ENCODE data around the gene RAP1GAP.

RAP1GAP gene

GRCh38 chr1:21577324-21577723, 91.8 kb downstream of the RAP1GAP start:
- Histone ChIP-seq H2AFZ (ENCODE audit: low read length) (no peak overlapping the region), H3K9ac (ENCODE audit: low read length) (no peak overlapping the region), H3K9me3 (replicated peaks; ENCODE audit: insufficient read depth, low read length) (no peaks in the 10 kb centered on the region), H3K9me2 (replicated peaks; ENCODE audit: insufficient read depth, low read length) (no peaks in the 10 kb centered on the region), H4K20me1 (ENCODE audit: insufficient read depth, low read length) (no peaks in the 10 kb centered on the region), H3F3A (ENCODE audit: insufficient read depth, low read length) (no peaks in the 10 kb centered on the region), H3K36me3 (replicated peaks; ENCODE audit: insufficient read depth, low read length) (no peaks in the 10 kb centered on the region), H3K4me1 (ENCODE audit: low read length) (no peaks in the 10 kb centered on the region), H3K27ac (ENCODE audit: low read length) (no peak overlapping the region), H3K4me3 (ENCODE audit: low read length) (no peak overlapping the region), H3K27me3 (replicated peaks; ENCODE audit: insufficient read depth, low read length) (peaks cover 81% of the 10 kb centered on the region), H3K79me2 (ENCODE audit: low read length) (no peaks in the 10 kb centered on the region), H3K4me2 (ENCODE audit: low read depth, low read length) (no peak overlapping the region)
- TF ChIP-seq EZH2 (optimal IDR thresholded peaks at IDR 0.05; ENCODE audit: low read depth, low read length), result no peak
- TF ChIP-seq CTCF (IDR thresholded peaks at IDR 0.05; ENCODE audit: low read length), result no peak
- TF ChIP-seq EZH2phosphoT487 (IDR thresholded peaks at IDR 0.05; ENCODE audit: low read length), result no peak
- no peak for DNase-seq

- Histone ChIP-seq H3K36me3 (replicated peaks; ENCODE audit: insufficient read depth, low read length) (no peaks in the 10 kb centered on the region), H3K9me2 (replicated peaks; ENCODE audit: insufficient read depth, low read length) (no peaks in the 10 kb centered on the region), H3K27ac (ENCODE audit: low read length) (no peak overlapping the region), H3K4me2 (ENCODE audit: low read depth, low read length) (no peak overlapping the region), H3K4me3 (ENCODE audit: low read length) (no peak overlapping the region), H3F3A (ENCODE audit: insufficient read depth, low read length) (no peaks in the 10 kb centered on the region), H2AFZ (ENCODE audit: low read length) (no peak overlapping the region), H4K20me1 (ENCODE audit: insufficient read depth, low read length) (no peaks in the 10 kb centered on the region), H3K9me3 (replicated peaks; ENCODE audit: insufficient read depth, low read length) (no peaks in the 10 kb centered on the region), H3K9ac (ENCODE audit: low read length) (no peak overlapping the region), H3K27me3 (replicated peaks; ENCODE audit: insufficient read depth, low read length) (peaks cover 86% of the 10 kb centered on the region), H3K79me2 (ENCODE audit: low read length) (no peaks in the 10 kb centered on the region), H3K4me1 (ENCODE audit: low read length) (no peaks in the 10 kb centered on the region)
- DNase-seq, result no peak
- TF ChIP-seq EZH2 (optimal IDR thresholded peaks at IDR 0.05; ENCODE audit: low read depth, low read length) (no peak), CTCF (IDR thresholded peaks at IDR 0.05; ENCODE audit: low read length) (no peak), EZH2phosphoT487 (IDR thresholded peaks at IDR 0.05; ENCODE audit: low read length) (no peak)
Observed at GRCh38 chr1:21576798-21577187, 92.4 kb downstream of the RAP1GAP start.

- Histone ChIP-seq H2AFZ (ENCODE audit: low read length) (no peak overlapping the region), H3K36me3 (replicated peaks; ENCODE audit: insufficient read depth, low read length) (no peaks in the 10 kb centered on the region), H3K9me2 (replicated peaks; ENCODE audit: insufficient read depth, low read length) (no peaks in the 10 kb centered on the region), H3K9me3 (replicated peaks; ENCODE audit: insufficient read depth, low read length) (no peaks in the 10 kb centered on the region), H3K4me1 (ENCODE audit: low read length) (no peaks in the 10 kb centered on the region), H4K20me1 (ENCODE audit: insufficient read depth, low read length) (no peaks in the 10 kb centered on the region), H3F3A (ENCODE audit: insufficient read depth, low read length) (no peaks in the 10 kb centered on the region), H3K4me2 (ENCODE audit: low read depth, low read length) (no peak overlapping the region), H3K79me2 (ENCODE audit: low read length) (no peaks in the 10 kb centered on the region), H3K4me3 (ENCODE audit: low read length) (no peak overlapping the region), H3K9ac (ENCODE audit: low read length) (no peak overlapping the region), H3K27ac (ENCODE audit: low read length) (no peak overlapping the region), H3K27me3 (replicated peaks; ENCODE audit: insufficient read depth, low read length) (peaks cover 82% of the 10 kb centered on the region)
- TF ChIP-seq EZH2phosphoT487 (IDR thresholded peaks at IDR 0.05; ENCODE audit: low read length), result no peak
- TF ChIP-seq EZH2 (optimal IDR thresholded peaks at IDR 0.05; ENCODE audit: low read depth, low read length), result no peak
- no peak for TF ChIP-seq CTCF (IDR thresholded peaks at IDR 0.05; ENCODE audit: low read length)
- DNase-seq, result no peak
Observed at GRCh38 chr1:21576031-21576797, 92.9 kb downstream of the RAP1GAP start.

All from MM.1S (cell line).